Left ventricle myocardium inferior (tissue), 1 donor: ENCODE results near the gene ARHGAP24. TPM values are rescaled to one million over a fixed set of nuclear protein-coding genes. Genes with fewer than 3 reads are reported as not detected.
"Not testable (repeated sequence)": the region's sequence is repeated elsewhere in the genome, so short reads cannot be mapped to it uniquely, and the experiment has no call there.

Experiments
- DNase-seq: peaks from one replicate; pipeline ENCODE4 v3.0.0-alpha.2; 2020
- H3K27ac ChIP-seq: fragments of 200-600 bp; replicated peaks from 2 replicates; pipeline ENCODE4 v1.8.0; 2021
- H3K27me3 ChIP-seq: fragments of 200-600 bp; 2 replicates; pipeline ENCODE4 v1.8.0; 2021; ENCODE audit warnings: low read depth
- H3K36me3 ChIP-seq: fragments of 200-600 bp; 2 replicates; pipeline ENCODE4 v1.8.0; 2021
- H3K4me1 ChIP-seq: fragments of 200-600 bp; 2 replicates; pipeline ENCODE4 v1.8.0; 2021
- H3K4me3 ChIP-seq: fragments of 200-600 bp; 2 replicates; pipeline ENCODE4 v1.8.0; 2021; ENCODE audit warnings: mild to moderate bottlenecking, moderate library complexity
- H3K9me3 ChIP-seq: fragments of 200-600 bp; replicated peaks from 2 replicates; pipeline ENCODE4 v1.8.0; 2021
- CTCF ChIP-seq: fragments of 200-600 bp; IDR thresholded peaks from 2 replicates; pipeline ENCODE4 v1.8.0; 2021; ENCODE audit warnings: antibody characterized with exemption, mild to moderate bottlenecking, borderline replicate concordance
- intact Hi-C: fragments of 100-400 bp; cut with micrococcal nuclease; formaldehyde crosslinking; loops from one replicate; pipeline ENCODE4 v1.11.0; 2022
- total RNA-seq: library from RNA; stranded (reverse); fragmentation: NEBNext Ultra II Directional; extraction: Animal tissue kit (Norgen Biotek cat#: 25700); gene quantifications from one replicate; pipeline ENCODE4 v1.2.1, GENCODE V29; 2021
- donor health status: DM: no; HTN: yes; CAD: no; lungs with severe emphysema.

ARHGAP24 gene
- total RNA-seq, 1 donor from 2014 or later, result 13.7 TPM

DNA sequence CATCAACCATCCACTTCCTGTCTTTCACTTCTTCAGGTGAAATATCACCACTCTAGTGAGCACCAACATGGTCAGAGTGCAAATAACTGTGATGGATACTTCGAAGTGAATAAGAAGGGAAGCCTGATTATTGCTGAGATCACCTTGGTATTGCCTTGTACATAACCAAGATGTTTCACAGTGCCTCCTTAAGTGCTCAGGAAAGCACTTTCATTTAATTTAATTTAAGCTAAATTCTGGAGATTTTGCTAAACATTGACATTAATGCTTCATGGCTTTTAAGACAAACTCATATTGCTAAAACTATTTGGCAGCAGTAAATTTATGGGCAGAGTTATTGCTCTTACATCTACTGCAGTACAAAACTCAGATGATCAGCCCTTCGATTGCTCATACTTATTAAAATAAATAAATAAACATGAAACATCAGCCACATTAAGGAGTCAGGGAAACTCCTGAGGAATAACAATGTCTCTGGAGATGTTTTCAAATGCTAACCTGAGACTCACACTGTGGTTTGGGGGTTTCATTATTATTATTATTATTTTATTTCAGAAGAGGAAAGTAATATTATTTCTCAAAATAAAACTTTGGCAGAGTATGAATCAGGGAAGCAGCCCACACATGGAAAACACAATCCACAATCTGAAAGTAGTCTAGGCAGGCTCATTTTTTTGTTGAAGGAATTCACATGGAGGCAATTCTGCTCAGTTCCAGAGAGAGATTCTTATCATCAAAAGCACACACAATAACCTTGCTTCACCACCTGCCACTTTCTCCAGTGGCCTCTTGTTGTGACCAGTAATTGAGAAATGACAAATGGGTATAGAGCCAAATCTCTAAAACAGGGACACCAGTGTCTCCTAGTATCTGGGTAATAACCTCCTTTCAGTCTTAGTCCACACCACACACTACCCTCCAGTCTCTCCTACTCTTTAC lies 540.7 kb downstream of the ARHGAP24 start:
- H3K4me3 ChIP-seq, result no peak overlapping the region
- H3K9me3 ChIP-seq, result no peaks in the 10 kb centered on the region
- H3K27ac ChIP-seq, result no peak overlapping the region
- H3K27me3 ChIP-seq, result no peaks in the 10 kb centered on the region
- DNase-seq, result no peak
- no peaks in the 10 kb centered on the region for H3K36me3 ChIP-seq
- no peak for TF ChIP-seq CTCF
- H3K4me1 ChIP-seq, result peaks cover 25% of the 10 kb centered on the region
- intact Hi-C loops, result no loop called here

- no peaks in the 10 kb centered on the region for H3K27me3 ChIP-seq
- no peak overlapping the region for H3K4me3 ChIP-seq
- intact Hi-C loops, result no loop called here
- no peak overlapping the region for H3K27ac ChIP-seq
- peaks cover 4% of the 10 kb centered on the region for H3K4me1 ChIP-seq
- DNase-seq, result no peak
- no peaks in the 10 kb centered on the region for H3K9me3 ChIP-seq
- no peaks in the 10 kb centered on the region for H3K36me3 ChIP-seq
- no peak for TF ChIP-seq CTCF
Observed at GRCh38 chr4:86019362-86019761, 544.4 kb downstream of the ARHGAP24 start.

DNA sequence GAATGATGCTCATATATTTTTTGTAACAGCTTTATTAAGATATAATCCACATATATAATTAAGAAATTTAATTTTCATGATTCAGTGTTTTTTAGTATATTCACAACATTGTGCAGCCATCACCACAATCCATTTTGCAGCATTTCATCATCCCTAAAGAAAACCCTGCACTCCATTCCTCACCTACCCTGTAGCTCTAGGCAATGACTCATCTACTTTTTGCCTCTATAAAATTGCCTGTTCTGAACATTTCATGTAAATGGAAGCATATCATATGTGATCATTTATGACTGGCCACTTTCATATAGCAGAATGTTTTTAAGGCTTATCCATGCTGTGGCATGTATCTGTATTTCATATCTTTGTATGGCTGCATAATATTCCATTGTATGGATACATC lies 545.0 kb downstream of the ARHGAP24 start:
- Histone ChIP-seq H3K4me3 (no peak overlapping the region), H3K9me3 (no peaks in the 10 kb centered on the region), H3K27ac (no peak overlapping the region)

GRCh38 chr4:86021671-86022070 lies 546.7 kb downstream of the ARHGAP24 start:
- H3K36me3 ChIP-seq, H3K9me3 ChIP-seq, H3K4me3 ChIP-seq, H3K27ac ChIP-seq, DNase-seq, intact Hi-C loops, H3K27me3 ChIP-seq, H3K4me1 ChIP-seq: not testable (repeated sequence)

More for the DNA sequence above, 545.0 kb downstream of the ARHGAP24 start:
- intact Hi-C loops, result no loop called here
- no peaks in the 10 kb centered on the region for H3K4me1 ChIP-seq
- H3K36me3 ChIP-seq, result no peaks in the 10 kb centered on the region
- TF ChIP-seq CTCF, result no peak
- H3K27me3 ChIP-seq, result no peaks in the 10 kb centered on the region
- DNase-seq, result no peak

DNA sequence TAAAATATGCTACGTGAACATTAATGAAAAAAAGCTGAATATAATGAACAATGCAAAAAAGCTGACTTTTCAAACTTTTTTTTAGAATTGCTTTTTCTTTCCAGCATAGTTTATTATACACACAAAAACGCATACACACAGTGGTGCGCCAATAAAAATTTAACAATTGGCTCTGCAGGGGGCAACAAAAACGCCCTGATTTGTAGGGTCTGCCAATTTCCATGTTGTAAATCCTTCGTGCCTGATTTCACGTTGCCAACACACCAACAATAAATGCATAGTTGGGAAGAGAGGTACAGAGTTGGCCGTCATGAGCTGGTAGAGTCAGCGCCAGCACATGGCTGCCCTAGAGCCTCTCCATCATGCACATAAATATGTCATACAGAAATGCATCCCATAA lies 551.8 kb downstream of the ARHGAP24 start:
- Histone ChIP-seq H3K4me1 (no peaks in the 10 kb centered on the region), H3K36me3 (no peaks in the 10 kb centered on the region), H3K27me3 (no peaks in the 10 kb centered on the region), H3K9me3 (no peaks in the 10 kb centered on the region), H3K27ac (no peak overlapping the region), H3K4me3 (no peak overlapping the region)
- intact Hi-C loops, result no loop called here
- no peak for TF ChIP-seq CTCF
- no peak for DNase-seq

DNA sequence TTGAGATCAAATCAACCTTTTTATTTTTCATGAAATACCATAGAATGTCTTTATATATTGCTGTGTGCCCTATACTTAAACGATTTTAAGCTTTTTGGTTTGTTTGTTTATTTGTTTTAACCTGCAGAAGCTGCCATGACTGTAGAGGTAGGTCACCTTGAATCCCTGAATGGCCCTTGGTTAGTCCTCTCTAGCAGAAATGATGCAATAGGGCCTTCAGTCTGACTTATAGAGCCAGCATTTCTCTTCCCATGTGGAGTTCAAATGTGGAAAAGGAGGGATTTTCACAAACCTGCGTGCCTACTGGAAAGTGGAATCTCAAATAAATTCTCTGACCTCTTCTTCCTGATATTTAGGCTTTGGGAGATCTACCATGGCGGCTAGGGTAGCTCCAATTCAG lies 557.0 kb downstream of the ARHGAP24 start:
- H3K27me3 ChIP-seq, result no peaks in the 10 kb centered on the region
- peak overlapping the region; percentile 91 for H3K27ac ChIP-seq
- no peak for DNase-seq
- intact Hi-C loops, result no loop called here
- TF ChIP-seq CTCF, result no peak
- no peak overlapping the region for H3K4me3 ChIP-seq
- peaks cover 28% of the 10 kb centered on the region for H3K4me1 ChIP-seq
- no peaks in the 10 kb centered on the region for H3K36me3 ChIP-seq
- no peaks in the 10 kb centered on the region for H3K9me3 ChIP-seq
